ENCODE measurements around the gene CDK9.

DNA sequence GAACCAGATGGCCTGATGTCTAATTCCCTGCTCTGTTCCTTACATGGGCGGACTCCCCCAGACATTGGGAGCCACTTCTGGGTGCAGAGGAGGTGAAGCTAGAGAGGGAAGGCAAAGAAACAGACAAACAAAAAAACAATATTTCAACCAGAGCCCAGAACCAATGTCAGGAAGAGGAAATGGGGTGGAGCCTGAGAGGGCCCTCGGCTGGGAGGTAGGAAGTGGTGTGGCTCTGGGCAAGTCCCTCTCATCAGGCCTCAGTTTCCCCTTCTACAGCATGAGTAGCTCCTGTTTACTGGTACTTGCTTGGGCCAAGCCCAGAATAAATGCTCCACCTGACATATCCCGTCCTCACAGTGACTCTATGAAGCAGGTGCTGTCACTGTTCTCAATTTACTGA, 18.4 kb upstream of the CDK9 start:
- TF ChIP-seq CSDC2 (CRISPR knock-in tag; IDR thresholded peaks at IDR 0.05) (no peak), GLIS3 (CRISPR knock-in tag; IDR thresholded peaks at IDR 0.05) (no peak), SNAI2 (CRISPR knock-in tag; IDR thresholded peaks at IDR 0.05) (no peak), RARB (CRISPR knock-in tag; IDR thresholded peaks at IDR 0.05) (no peak), ZFP3 (CRISPR knock-in tag; IDR thresholded peaks at IDR 0.05) (no peak), ZNF8 (CRISPR knock-in tag; IDR thresholded peaks at IDR 0.05) (no peak), ARNTL (CRISPR knock-in tag; IDR thresholded peaks at IDR 0.05; ENCODE audit: borderline replicate concordance, low read depth) (no peak)
- TF ChIP-seq, protein P1, sequence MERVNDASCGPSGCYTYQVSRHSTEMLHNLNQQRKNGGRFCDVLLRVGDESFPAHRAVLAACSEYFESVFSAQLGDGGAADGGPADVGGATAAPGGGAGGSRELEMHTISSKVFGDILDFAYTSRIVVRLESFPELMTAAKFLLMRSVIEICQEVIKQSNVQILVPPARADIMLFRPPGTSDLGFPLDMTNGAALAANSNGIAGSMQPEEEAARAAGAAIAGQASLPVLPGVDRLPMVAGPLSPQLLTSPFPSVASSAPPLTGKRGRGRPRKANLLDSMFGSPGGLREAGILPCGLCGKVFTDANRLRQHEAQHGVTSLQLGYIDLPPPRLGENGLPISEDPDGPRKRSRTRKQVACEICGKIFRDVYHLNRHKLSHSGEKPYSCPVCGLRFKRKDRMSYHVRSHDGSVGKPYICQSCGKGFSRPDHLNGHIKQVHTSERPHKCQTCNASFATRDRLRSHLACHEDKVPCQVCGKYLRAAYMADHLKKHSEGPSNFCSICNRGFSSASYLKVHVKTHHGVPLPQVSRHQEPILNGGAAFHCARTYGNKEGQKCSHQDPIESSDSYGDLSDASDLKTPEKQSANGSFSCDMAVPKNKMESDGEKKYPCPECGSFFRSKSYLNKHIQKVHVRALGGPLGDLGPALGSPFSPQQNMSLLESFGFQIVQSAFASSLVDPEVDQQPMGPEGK (CRISPR knock-in tag; IDR thresholded peaks at IDR 0.05; ENCODE audit: borderline replicate concordance): no peak

Measured in SK-N-SH treated with all-trans-retinoic acid at 6 μM for 48 hours (cell line).